Activated gamma-delta T cell (primary cell): ENCODE data around the gene PEMT.
A peak's percentile ranks its signal among the peaks of the same experiment; 100 is the strongest.
"Not testable (repeated sequence)": the region's sequence is repeated elsewhere in the genome, so short reads cannot be mapped to it uniquely, and the experiment has no call there.

ENCODE experiments used
- DNase-seq: peaks from one replicate; lab custom pipeline; 2025; lab: John Stamatoyannopoulos, UW

PEMT gene

GRCh38 chr17:17487998-17488397, 103.5 kb downstream of the PEMT start:
- no peak for DNase-seq

GRCh38 chr17:17486416-17486815, 105.1 kb downstream of the PEMT start:
- not testable (repeated sequence) for DNase-seq

- no peak for DNase-seq
Observed at GRCh38 chr17:17485420-17485819, 106.1 kb downstream of the PEMT start.

- no peak for DNase-seq
Observed at GRCh38 chr17:17484451-17484899, 107.0 kb downstream of the PEMT start.

- no peak for DNase-seq
Observed at GRCh38 chr17:17481860-17482259, 109.6 kb downstream of the PEMT start.

- no peak for DNase-seq
Observed at GRCh38 chr17:17480593-17481148, 110.8 kb downstream of the PEMT start.

GRCh38 chr17:17479209-17479608, 112.3 kb downstream of the PEMT start:
- no peak for DNase-seq

GRCh38 chr17:17476865-17477467, 114.5 kb downstream of the PEMT start, which contains the start of gene MED9:
Gene MED9 (plus strand): TSS chr17:17477000. CDS start chr17:17477042, 42 bp downstream.
- peak; percentile 94 for DNase-seq

- DNase-seq: no peak
Observed at GRCh38 chr17:17474341-17474740, 117.2 kb downstream of the PEMT start.

DNA sequence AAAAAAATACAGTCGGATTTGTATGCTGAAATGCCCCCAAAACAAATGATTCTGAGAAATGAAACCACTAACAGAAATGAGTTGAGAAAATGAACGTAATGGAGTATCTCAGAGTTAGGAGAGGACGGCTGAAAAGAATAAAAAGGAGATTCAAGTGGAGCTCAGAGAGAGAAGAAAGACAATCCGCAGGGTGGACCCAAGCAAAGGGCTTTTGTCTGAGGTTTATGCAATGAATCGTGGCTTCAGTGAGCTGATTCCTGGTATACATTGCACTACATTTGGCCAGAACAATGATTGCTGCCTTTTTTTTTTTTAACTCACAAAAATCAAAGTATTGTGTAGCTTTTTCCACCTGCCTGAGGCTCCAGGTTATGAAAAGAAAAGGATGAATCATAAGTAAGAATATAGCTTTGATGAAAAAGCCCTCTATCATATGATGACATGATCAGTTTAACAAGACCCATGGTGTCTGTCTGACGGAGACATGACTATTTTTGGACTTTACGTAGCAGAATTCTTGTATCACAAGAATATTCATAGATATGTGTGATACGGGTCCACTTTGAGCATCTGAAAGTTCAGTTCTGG, 119.1 kb downstream of the PEMT start:
- DNase-seq: no peak

GRCh38 chr17:17469996-17470395, 121.5 kb downstream of the PEMT start:
- no peak for DNase-seq

DNA sequence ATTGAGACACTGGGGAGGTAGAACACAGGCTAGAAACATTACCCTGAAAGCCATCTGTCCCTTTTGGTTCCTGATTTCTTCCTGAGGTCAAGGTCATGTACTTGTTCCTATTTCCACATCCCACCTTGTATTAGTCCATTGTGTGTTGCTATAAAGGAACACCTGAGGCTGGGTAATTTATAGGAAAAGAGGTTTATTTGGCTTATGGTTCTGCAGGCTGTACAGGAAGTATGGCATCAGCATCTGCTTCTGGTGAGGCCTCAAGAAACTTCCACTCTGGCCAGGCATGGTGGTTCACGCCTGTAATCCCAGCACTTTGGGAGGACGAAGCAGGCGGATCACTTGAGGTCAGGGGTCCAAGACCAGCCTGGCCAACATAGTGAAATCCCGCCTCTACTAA, 122.2 kb downstream of the PEMT start:
- no peak for DNase-seq

DNA sequence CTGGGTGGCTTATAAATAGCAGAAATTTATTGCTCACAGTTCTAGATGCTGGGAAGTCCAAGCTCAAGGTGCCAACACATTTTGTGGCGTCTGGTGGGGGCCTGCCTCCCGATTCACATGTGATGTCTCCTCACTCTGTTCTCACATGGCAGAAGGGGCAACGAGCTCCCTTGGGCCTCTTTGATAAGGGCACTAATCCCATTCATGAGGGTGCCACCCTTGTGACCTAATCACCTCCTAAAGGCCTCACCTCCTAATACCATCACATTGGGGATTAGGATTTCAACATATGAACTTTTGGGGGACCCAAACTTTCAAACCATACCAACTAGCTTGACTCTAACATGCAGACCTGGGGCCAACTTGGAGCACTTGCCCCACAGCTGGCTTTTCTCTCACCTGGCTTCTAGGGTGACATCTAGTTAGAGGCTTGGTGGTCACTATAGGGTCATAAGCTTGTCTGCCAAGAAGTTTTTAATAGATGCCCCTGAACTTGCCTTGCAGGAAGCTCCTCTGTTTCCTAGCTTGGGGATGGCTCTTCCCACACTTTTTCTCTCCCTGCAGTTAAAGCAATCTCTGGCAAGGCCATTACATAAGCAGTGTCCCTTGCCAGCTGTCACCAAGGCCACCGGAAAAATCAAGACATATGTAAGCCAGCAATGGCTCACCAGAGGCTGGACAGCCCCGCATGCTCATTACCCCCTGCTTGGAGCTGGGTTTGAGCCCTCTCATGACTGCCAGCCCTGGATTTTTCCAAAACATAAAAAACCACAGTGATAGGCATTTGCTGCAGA, 123.1 kb downstream of the PEMT start:
- DNase-seq: no peak

GRCh38 chr17:17467720-17468119, 123.8 kb downstream of the PEMT start:
- no peak for DNase-seq

GRCh38 chr17:17467016-17467415, 124.5 kb downstream of the PEMT start:
- DNase-seq: no peak

DNA sequence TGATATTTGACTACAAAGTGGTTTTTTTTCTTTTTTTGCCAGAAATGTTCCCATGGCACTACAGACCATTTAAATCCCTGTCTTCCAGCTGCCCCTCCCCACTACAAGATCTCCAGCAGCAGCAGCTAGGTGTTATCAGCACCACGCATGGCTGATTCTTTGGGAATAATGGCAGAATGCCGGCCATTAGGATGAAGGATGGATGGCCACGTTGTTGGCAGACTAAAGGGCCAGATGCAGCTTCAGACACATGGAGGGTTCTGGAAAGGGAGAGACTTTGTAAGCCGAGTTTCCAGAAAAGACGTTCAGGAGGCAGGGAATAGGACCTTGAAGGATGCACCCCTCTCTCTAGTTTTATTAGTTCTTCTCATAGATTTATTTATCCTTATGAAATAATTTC, 125.0 kb downstream of the PEMT start:
- DNase-seq: no peak

GRCh38 chr17:17465878-17466277, 125.6 kb downstream of the PEMT start:
- DNase-seq: not testable (repeated sequence)

DNA sequence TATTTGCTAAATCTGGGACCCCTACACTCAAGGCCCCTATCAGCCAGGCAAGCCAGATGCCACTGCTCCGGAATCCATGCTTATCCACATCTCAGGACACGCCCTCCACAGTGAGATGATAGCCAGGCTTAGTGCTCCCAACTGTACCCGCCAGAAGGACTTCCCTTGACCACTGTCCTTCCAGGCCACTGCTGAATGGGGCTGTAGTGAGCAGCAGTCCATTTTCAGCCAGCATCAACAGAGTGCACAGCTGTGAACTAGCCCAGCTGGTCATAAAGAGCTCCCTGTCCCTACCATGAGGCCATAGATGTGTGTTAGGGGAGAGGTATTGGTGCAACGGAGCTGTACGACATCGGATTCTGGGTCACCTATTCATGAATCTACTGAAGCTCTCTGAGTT, 127.7 kb downstream of the PEMT start:
- no peak for DNase-seq

- no peak for DNase-seq
Observed at GRCh38 chr17:17462048-17462824, 129.3 kb downstream of the PEMT start.

- DNase-seq: no peak
Observed at GRCh38 chr17:17460038-17460437, 131.5 kb downstream of the PEMT start.

DNA sequence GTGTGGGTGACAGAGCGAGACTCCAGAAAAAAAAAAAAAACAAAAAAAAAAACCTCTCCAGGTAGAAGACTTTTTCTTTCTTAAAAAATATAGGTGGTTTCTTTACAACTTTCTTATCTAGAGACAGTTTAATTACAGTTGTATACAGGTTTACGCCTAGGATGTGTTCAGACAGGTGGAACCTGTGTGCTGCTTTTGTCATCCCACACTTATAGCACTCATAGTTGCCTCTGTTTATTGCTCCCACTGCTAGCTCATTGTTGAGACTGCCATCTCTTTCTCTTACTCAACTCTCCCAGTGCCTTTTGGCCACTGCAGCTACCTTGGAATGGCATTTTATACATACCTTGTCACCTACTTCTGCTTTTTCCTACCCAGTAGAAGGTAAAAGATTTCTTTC, 133.8 kb downstream of the PEMT start:
- DNase-seq: no peak

DNA sequence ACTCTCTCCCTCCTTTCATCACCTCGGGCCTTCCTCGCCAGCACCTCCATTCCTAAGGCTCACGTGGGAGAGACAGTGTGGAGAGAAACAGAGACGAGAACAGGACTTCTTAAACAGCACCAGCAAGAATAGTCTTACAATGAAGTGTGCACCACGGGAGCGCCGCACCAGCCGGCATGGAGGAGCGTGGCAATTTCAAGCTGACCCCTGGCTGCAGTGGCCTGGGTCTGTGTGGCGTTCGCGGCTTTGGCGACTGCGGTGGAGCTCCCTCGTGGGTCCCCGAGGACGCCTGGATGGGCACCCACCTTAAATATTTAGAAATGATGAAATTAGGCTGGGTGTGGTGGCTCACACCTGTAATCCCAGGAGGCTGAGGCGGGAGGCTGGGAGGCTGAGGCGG, 135.3 kb downstream of the PEMT start:
- no peak for DNase-seq
